SK-N-SH (cell line): ENCODE results near the gene NKX6-2. TPM values are rescaled to one million over a fixed set of nuclear protein-coding genes. Genes with fewer than 3 reads are reported as not detected.

ENCODE experiments used
- CTCF ChIA-PET: fragments of 300-600, 350-600 bp; formaldehyde crosslinking; extraction: SDS; loops from one replicate; lab custom pipeline; 2021; lab: Yijun Ruan, JAX
- POLR2A ChIA-PET: fragments of 350-600 bp; sonication (Branson Sonifier 250); formaldehyde crosslinking; extraction: SDS; loops from one replicate; lab custom pipeline; 2020; ENCODE audit warnings: antibody characterized with exemption, inconsistent platforms; lab: Yijun Ruan, JAX
- DNase-seq: peaks from one replicate; pipeline ENCODE4 v3.0.0; 2012
- H2AFZ ChIP-seq: fragments of 200-600 bp; sonication (generic); 2 replicates; pipeline ENCODE4 v1.8.1; 2016; ENCODE audit warnings: antibody characterized with exemption, mild to moderate bottlenecking, low read depth
- H3F3A ChIP-seq: fragments of 200-600 bp; sonication (generic); replicated peaks from 2 replicates; pipeline ENCODE3; 2016; ENCODE audit warnings: antibody characterized with exemption, mild to moderate bottlenecking; ENCODE audit not compliant: insufficient read depth
- H3K27ac ChIP-seq, 2 experiments: fragments of 200-500 bp in 1 of 2; fragments of 200-600 bp in 1 of 2; sonication (Bioruptor generic) in 1 of 2; sonication (generic), shearing (Covaris generic) in 1 of 2; 2 replicates each; pipeline versions ENCODE4 v1.5.1 to v1.6.1; 2014 to 2016; ENCODE audit warnings: low read depth in 2 of 2, inconsistent platforms in 1 of 2, low read length in 1 of 2, mild to moderate bottlenecking in 1 of 2, mixed read lengths in 1 of 2
- H3K27me3 ChIP-seq: fragments of 200-600 bp; sonication (generic), shearing (Covaris generic); 2 replicates; pipeline ENCODE4 v1.6.1; 2016; ENCODE audit warnings: mixed run types; ENCODE audit not compliant: insufficient read depth
- H3K36me3 ChIP-seq, 2 experiments: fragments of 200-500 bp in 1 of 2; fragments of 200-600 bp in 1 of 2; sonication (Bioruptor generic) in 1 of 2; sonication (generic) in 1 of 2; replicated peaks in 1 of 2; 2 replicates each; pipeline versions ENCODE3 to v1.5.1; 2014 to 2016; ENCODE audit warnings: low read length in 1 of 2, mild to moderate bottlenecking in 1 of 2; ENCODE audit not compliant: insufficient read depth in 2 of 2, control insufficient read depth in 1 of 2
- H3K4me1 ChIP-seq, 2 experiments: fragments of 200-500 bp in 1 of 2; fragments of 200-600 bp in 1 of 2; sonication (Bioruptor generic) in 1 of 2; sonication (generic), shearing (Covaris generic) in 1 of 2; 2 replicates each; pipeline versions ENCODE4 v1.5.1 to v1.6.1; 2014 to 2016; ENCODE audit warnings: low read depth in 1 of 2, low read length in 1 of 2, mixed run types in 1 of 2; ENCODE audit not compliant: insufficient read depth in 2 of 2, control insufficient read depth in 1 of 2
- H3K4me2 ChIP-seq: fragments of 200-600 bp; sonication (generic), shearing (Covaris generic); 2 replicates; pipeline ENCODE4 v1.6.1; 2017; ENCODE audit warnings: mixed run types
- H3K4me3 ChIP-seq, 2 experiments: fragments of 200-500 bp in 1 of 2; fragments of 200-600 bp in 1 of 2; sonication (Bioruptor generic) in 1 of 2; sonication (generic), shearing (Covaris generic) in 1 of 2; 2 replicates each; pipeline versions ENCODE4 v1.5.1 to v1.8.1; 2014 to 2016; ENCODE audit warnings: low read depth in 2 of 2, inconsistent platforms in 1 of 2, low read length in 1 of 2, mild to moderate bottlenecking in 1 of 2, mixed read lengths in 1 of 2, moderate library complexity in 1 of 2
- H3K79me2 ChIP-seq: fragments of 200-600 bp; sonication (generic); 2 replicates; pipeline ENCODE4 v1.8.1; 2017; ENCODE audit warnings: mild to moderate bottlenecking; ENCODE audit not compliant: insufficient read depth
- H3K9ac ChIP-seq: fragments of 200-600 bp; sonication (generic); 2 replicates; pipeline ENCODE4 v1.6.1; 2017; ENCODE audit warnings: mixed run types
- H3K9me2 ChIP-seq: fragments of 200-600 bp; sonication (generic); 2 replicates; pipeline ENCODE4 v1.6.1; 2017; ENCODE audit warnings: mixed run types
- H3K9me3 ChIP-seq: fragments of 200-600 bp; sonication (generic); 2 replicates; pipeline ENCODE4 v1.6.1; 2017; ENCODE audit warnings: mixed run types, mild to moderate bottlenecking, moderate library complexity
- H4K20me1 ChIP-seq: fragments of 200-600 bp; sonication (generic); 2 replicates; pipeline ENCODE4 v1.6.1; 2017; ENCODE audit warnings: mild to moderate bottlenecking, mixed run types; ENCODE audit not compliant: insufficient read depth
- ELF1 ChIP-seq: IDR thresholded peaks from 2 replicates; pipeline ENCODE4 v1.4.0; 2012
- GABPA ChIP-seq: IDR thresholded peaks from 2 replicates; pipeline ENCODE4 v1.4.0; 2012; ENCODE audit warnings: low read depth, mild to moderate bottlenecking
- IRF3 ChIP-seq: fragments of 150-350 bp; IDR thresholded peaks from 2 replicates; pipeline ENCODE4 v1.6.1; 2016; ENCODE audit warnings: mild to moderate bottlenecking, low read depth, low read length
- MAX ChIP-seq: IDR thresholded peaks from 2 replicates; pipeline ENCODE4 v1.4.0; 2012; ENCODE audit warnings: low read depth
- MEF2A ChIP-seq: IDR thresholded peaks from 2 replicates; pipeline ENCODE4 v1.4.0; 2012; ENCODE audit warnings: low read depth, borderline replicate concordance
- NFIC ChIP-seq: IDR thresholded peaks from 2 replicates; pipeline ENCODE4 v1.4.0; 2012; ENCODE audit warnings: borderline replicate concordance
- POLR2AphosphoS5 ChIP-seq: IDR thresholded peaks from 2 replicates; pipeline ENCODE4 v1.6.1; 2012; ENCODE audit warnings: low read depth, low read length
- RCOR1 ChIP-seq: fragments of 150-350 bp; IDR thresholded peaks from 2 replicates; pipeline ENCODE4 v1.6.1; 2017; ENCODE audit warnings: antibody characterized with exemption, low read length
- RFX5 ChIP-seq: IDR thresholded peaks from 2 replicates; pipeline ENCODE4 v1.6.1; 2012; ENCODE audit warnings: mild to moderate bottlenecking, improper control_type of control experiment, low read length
- RXRA ChIP-seq: IDR thresholded peaks from 2 replicates; pipeline ENCODE4 v1.4.0; 2012; ENCODE audit warnings: low read depth, mild to moderate bottlenecking, borderline replicate concordance
- SIN3A ChIP-seq: IDR thresholded peaks from 2 replicates; pipeline ENCODE4 v1.6.1; 2012; ENCODE audit warnings: low read depth, mild to moderate bottlenecking, low read length, moderate library complexity, borderline replicate concordance
- SMC3 ChIP-seq: IDR thresholded peaks from 2 replicates; pipeline ENCODE4 v1.6.1; 2012; ENCODE audit warnings: low read depth, low read length, improper control_type of control experiment
- TAF1 ChIP-seq: IDR thresholded peaks from 2 replicates; pipeline ENCODE4 v1.6.1; 2012; ENCODE audit warnings: low read depth, mild to moderate bottlenecking, low read length, moderate library complexity, borderline replicate concordance
- TEAD4 ChIP-seq: IDR thresholded peaks from 2 replicates; pipeline ENCODE4 v1.4.0; 2012; ENCODE audit warnings: mild to moderate bottlenecking, borderline replicate concordance; ENCODE audit not compliant: insufficient read depth
- USF1 ChIP-seq: IDR thresholded peaks from 2 replicates; pipeline ENCODE4 v1.4.0; 2012; ENCODE audit warnings: low read depth, borderline replicate concordance
- USF2 ChIP-seq: fragments of 150-350 bp; IDR thresholded peaks from 2 replicates; pipeline ENCODE4 v1.6.1; 2017; ENCODE audit warnings: antibody characterized with exemption, low read length, low read depth, borderline replicate concordance
- YY1 ChIP-seq: IDR thresholded peaks from 2 replicates; pipeline ENCODE4 v1.4.0; 2012; ENCODE audit warnings: low read depth, mild to moderate bottlenecking
- ZBTB33 ChIP-seq: IDR thresholded peaks from 2 replicates; pipeline ENCODE4 v1.4.0; 2012; ENCODE audit warnings: low read depth, borderline replicate concordance
- WGBS: methylation state at CpG from one replicate; pipeline ENCODE4 v1.1.6; 2017; ENCODE audit warnings: low lambda C conversion rate; 5-methylcytosine and 5-hydroxymethylcytosine counted together
- polyA plus RNA-seq, 3 experiments: library from polyadenylated mRNA; depleted of rRNA; stranded (reverse); fragments of >200 nt; gene quantifications; 2 replicates each; pipeline ENCODE4 v1.2.3, GENCODE V29; 2012

NKX6-2 gene
- polyA plus RNA-seq, 1 of the 3 experiments (the other 2 are of a cell fraction): not detected

- 94% methylated on average over 14 of the region's 14 CpGs for WGBS
- POLR2A ChIA-PET: no interaction called here
Measured at GRCh38 chr10:132746386-132746785, 39.6 kb downstream of the NKX6-2 start.

GRCh38 chr10:132745971-132746370 lies 40.0 kb downstream of the NKX6-2 start:
- no peaks in the 10 kb centered on the region for H3K27me3 ChIP-seq
- CTCF ChIA-PET: no interaction called here
- no peak overlapping the region for H3K4me3 ChIP-seq
- no peaks in the 10 kb centered on the region for H3K36me3 ChIP-seq
- TF ChIP-seq TEAD4 (no peak), YY1 (no peak), MAX (no peak), TAF1 (no peak), MEF2A (no peak), SIN3A (no peak), SMC3 (no peak), NFIC (no peak), USF1 (no peak), ELF1 (no peak)
- TF ChIP-seq, all 33 proteins: peak for 0
- H3K4me2 ChIP-seq: no peak overlapping the region
- no peaks in the 10 kb centered on the region for H3K4me1 ChIP-seq
- H3K9me3 ChIP-seq: no peaks in the 10 kb centered on the region
- no peak for DNase-seq
- POLR2A ChIA-PET: no interaction called here
- no peaks in the 10 kb centered on the region for H3F3A ChIP-seq
- no peak overlapping the region for H3K27ac ChIP-seq
- H3K9me2 ChIP-seq: no peaks in the 10 kb centered on the region
- H2AFZ ChIP-seq: no peak overlapping the region
- WGBS: 100% methylated on average over 5 of the region's 13 CpGs
- H3K9ac ChIP-seq: no peak overlapping the region
- no peaks in the 10 kb centered on the region for H4K20me1 ChIP-seq
- no peaks in the 10 kb centered on the region for H3K79me2 ChIP-seq

More at GRCh38 chr10:132746386-132746785, 39.6 kb downstream of the NKX6-2 start:
- Histone ChIP-seq H3K36me3 (no peaks in the 10 kb centered on the region), H3K9me3 (no peaks in the 10 kb centered on the region), H3K79me2 (no peaks in the 10 kb centered on the region), H3K4me1 (no peaks in the 10 kb centered on the region), H3K27ac (no peak overlapping the region), H3F3A (no peaks in the 10 kb centered on the region), H4K20me1 (no peaks in the 10 kb centered on the region), H3K9ac (no peak overlapping the region), H3K9me2 (no peaks in the 10 kb centered on the region), H2AFZ (no peak overlapping the region), H3K4me2 (no peak overlapping the region), H3K27me3 (no peaks in the 10 kb centered on the region), H3K4me3 (no peak overlapping the region)
- CTCF ChIA-PET: no interaction called here
- no peak for DNase-seq
- TF ChIP-seq RFX5 (no peak), GABPA (no peak)

GRCh38 chr10:132745511-132745910 lies 40.4 kb downstream of the NKX6-2 start:
- no peaks in the 10 kb centered on the region for H4K20me1 ChIP-seq
- 100% methylated on average over 4 of the region's 17 CpGs for WGBS
- POLR2A ChIA-PET: no interaction called here
- H3K36me3 ChIP-seq: no peaks in the 10 kb centered on the region
- H3K9me3 ChIP-seq: no peaks in the 10 kb centered on the region
- no peak overlapping the region for H3K4me2 ChIP-seq
- H2AFZ ChIP-seq: no peak overlapping the region
- H3K27me3 ChIP-seq: no peaks in the 10 kb centered on the region
- no peaks in the 10 kb centered on the region for H3K79me2 ChIP-seq
- no peaks in the 10 kb centered on the region for H3K9me2 ChIP-seq
- H3K9ac ChIP-seq: no peak overlapping the region
- no peak for DNase-seq
- no peak overlapping the region for H3K4me3 ChIP-seq
- no peaks in the 10 kb centered on the region for H3F3A ChIP-seq
- H3K27ac ChIP-seq: no peak overlapping the region
- CTCF ChIA-PET: no interaction called here
- H3K4me1 ChIP-seq: no peaks in the 10 kb centered on the region
- no peak for TF ChIP-seq POLR2AphosphoS5
- TF ChIP-seq RCOR1: no peak
- TF ChIP-seq TEAD4: no peak
- TF ChIP-seq YY1: no peak
- TF ChIP-seq IRF3: no peak
- TF ChIP-seq NFIC: no peak
- no peak for TF ChIP-seq USF2
- TF ChIP-seq ZBTB33: no peak
- TF ChIP-seq MAX: no peak
- no peak for TF ChIP-seq RXRA
